GM21515 (cell line): Measurements from ENCODE around the gene CTNNA3.

ENCODE experiments used
- ATAC-seq: cut with Tn5 transposase; IDR thresholded peaks from one replicate; pipeline ENCODE4 v1.9.1; 2021; ENCODE audit not compliant: unreplicated experiment

Gene CTNNA3

GRCh38 chr10:67046507-67046906 lies 649.5 kb downstream of the CTNNA3 start:
- ATAC-seq: no peak

GRCh38 chr10:67045404-67045803 lies 650.6 kb downstream of the CTNNA3 start:
- ATAC-seq: no peak

GRCh38 chr10:67043041-67043440 lies 653.0 kb downstream of the CTNNA3 start:
- ATAC-seq: no peak

GRCh38 chr10:67036808-67037207 lies 659.2 kb downstream of the CTNNA3 start:
- no peak for ATAC-seq

- ATAC-seq: no peak
These were observed 662.1 kb downstream of the CTNNA3 start for GRCh38 chr10:67033878-67034277.

GRCh38 chr10:67022099-67022498 lies 673.9 kb downstream of the CTNNA3 start:
- ATAC-seq: no peak

GRCh38 chr10:67017218-67017617 lies 678.8 kb downstream of the CTNNA3 start:
- ATAC-seq: no peak

GRCh38 chr10:67015225-67015624 lies 680.8 kb downstream of the CTNNA3 start:
- no peak for ATAC-seq

GRCh38 chr10:67011981-67012380 lies 684.0 kb downstream of the CTNNA3 start:
- ATAC-seq: no peak

GRCh38 chr10:67011480-67011879 lies 684.5 kb downstream of the CTNNA3 start:
- ATAC-seq: no peak

- ATAC-seq: no peak
These were observed 690.0 kb downstream of the CTNNA3 start for GRCh38 chr10:67005981-67006380.

GRCh38 chr10:67004690-67005089 lies 691.3 kb downstream of the CTNNA3 start:
- no peak for ATAC-seq

- no peak for ATAC-seq
These were observed 696.0 kb downstream of the CTNNA3 start for GRCh38 chr10:66999762-67000545.

GRCh38 chr10:66996996-66997395 lies 699.0 kb downstream of the CTNNA3 start:
- ATAC-seq: no peak

- no peak for ATAC-seq
These were observed 705.7 kb downstream of the CTNNA3 start for GRCh38 chr10:66990143-66990830.

- ATAC-seq: no peak
These were observed 712.5 kb downstream of the CTNNA3 start for GRCh38 chr10:66983475-66983818.

GRCh38 chr10:66982792-66983474 lies 713.1 kb downstream of the CTNNA3 start:
- no peak for ATAC-seq

- no peak for ATAC-seq
These were observed 714.0 kb downstream of the CTNNA3 start for GRCh38 chr10:66982053-66982420.

GRCh38 chr10:66981361-66982052 lies 714.5 kb downstream of the CTNNA3 start:
- ATAC-seq: no peak

- no peak for ATAC-seq
These were observed 715.7 kb downstream of the CTNNA3 start for GRCh38 chr10:66980246-66980815.

GRCh38 chr10:66964946-66965345 lies 731.0 kb downstream of the CTNNA3 start:
- no peak for ATAC-seq
